Measurements from ENCODE around the gene YIF1A.

GRCh38 chr11:66331542-66332370 is 42.8 kb upstream of the YIF1A start:
- TF ChIP-seq, protein P1, sequence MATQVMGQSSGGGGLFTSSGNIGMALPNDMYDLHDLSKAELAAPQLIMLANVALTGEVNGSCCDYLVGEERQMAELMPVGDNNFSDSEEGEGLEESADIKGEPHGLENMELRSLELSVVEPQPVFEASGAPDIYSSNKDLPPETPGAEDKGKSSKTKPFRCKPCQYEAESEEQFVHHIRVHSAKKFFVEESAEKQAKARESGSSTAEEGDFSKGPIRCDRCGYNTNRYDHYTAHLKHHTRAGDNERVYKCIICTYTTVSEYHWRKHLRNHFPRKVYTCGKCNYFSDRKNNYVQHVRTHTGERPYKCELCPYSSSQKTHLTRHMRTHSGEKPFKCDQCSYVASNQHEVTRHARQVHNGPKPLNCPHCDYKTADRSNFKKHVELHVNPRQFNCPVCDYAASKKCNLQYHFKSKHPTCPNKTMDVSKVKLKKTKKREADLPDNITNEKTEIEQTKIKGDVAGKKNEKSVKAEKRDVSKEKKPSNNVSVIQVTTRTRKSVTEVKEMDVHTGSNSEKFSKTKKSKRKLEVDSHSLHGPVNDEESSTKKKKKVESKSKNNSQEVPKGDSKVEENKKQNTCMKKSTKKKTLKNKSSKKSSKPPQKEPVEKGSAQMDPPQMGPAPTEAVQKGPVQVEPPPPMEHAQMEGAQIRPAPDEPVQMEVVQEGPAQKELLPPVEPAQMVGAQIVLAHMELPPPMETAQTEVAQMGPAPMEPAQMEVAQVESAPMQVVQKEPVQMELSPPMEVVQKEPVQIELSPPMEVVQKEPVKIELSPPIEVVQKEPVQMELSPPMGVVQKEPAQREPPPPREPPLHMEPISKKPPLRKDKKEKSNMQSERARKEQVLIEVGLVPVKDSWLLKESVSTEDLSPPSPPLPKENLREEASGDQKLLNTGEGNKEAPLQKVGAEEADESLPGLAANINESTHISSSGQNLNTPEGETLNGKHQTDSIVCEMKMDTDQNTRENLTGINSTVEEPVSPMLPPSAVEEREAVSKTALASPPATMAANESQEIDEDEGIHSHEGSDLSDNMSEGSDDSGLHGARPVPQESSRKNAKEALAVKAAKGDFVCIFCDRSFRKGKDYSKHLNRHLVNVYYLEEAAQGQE (IDR thresholded peaks at IDR 0.05; ENCODE audit: low read depth), result no peak
- TF ChIP-seq CTCF (IDR thresholded peaks at IDR 0.05 in 2 of 3, conservative IDR thresholded peaks at IDR 0.05 in 1 of 3; ENCODE audit: borderline replicate concordance in 1 of 3, insufficient read depth in 1 of 3, low read depth in 2 of 3, low read length in 2 of 3) (no peak), MAX (IDR thresholded peaks at IDR 0.05) (no peak)
- TF ChIP-seq, protein P2, sequence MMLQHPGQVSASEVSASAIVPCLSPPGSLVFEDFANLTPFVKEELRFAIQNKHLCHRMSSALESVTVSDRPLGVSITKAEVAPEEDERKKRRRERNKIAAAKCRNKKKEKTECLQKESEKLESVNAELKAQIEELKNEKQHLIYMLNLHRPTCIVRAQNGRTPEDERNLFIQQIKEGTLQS (IDR thresholded peaks at IDR 0.05), result no peak

All from HCT116 (cell line).